AG10803 (cell line): ENCODE data around the gene GRID2.

Experiments
- DNase-seq: peaks from one replicate; pipeline ENCODE4 v3.0.0; 2010; ENCODE audit warnings: low read depth
- H3K4me3 ChIP-seq: 2 replicates; pipeline ENCODE4 v1.5.1; 2011; ENCODE audit warnings: mild to moderate bottlenecking, low read length, control low read depth
- TF ChIP-seq, protein P1 (sequence below): conservative IDR thresholded peaks from 2 replicates; pipeline ENCODE4 v1.5.1; 2011; ENCODE audit warnings: mild to moderate bottlenecking, low read length, control low read depth, inconsistent platforms

GRID2 gene

DNA sequence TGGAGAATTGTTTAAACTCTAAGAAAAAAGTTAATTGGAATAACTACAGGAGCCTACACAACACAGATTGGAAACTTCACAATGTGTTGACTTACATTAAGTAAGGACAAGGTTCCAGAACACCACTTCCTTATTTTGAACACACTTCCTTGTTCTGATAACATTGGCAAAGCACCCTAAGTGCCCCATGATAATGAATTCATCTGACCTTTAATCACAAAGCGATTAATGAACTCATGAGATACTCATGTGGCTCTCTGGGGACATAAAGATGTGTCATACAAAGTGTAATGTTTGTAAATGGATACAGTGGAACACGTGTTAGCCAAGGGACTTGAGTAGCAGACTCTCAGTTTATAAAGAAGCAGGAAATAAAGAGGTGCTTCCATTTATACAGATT is 1455.7 kb downstream of the GRID2 start:
- no peak overlapping the region for H3K4me3 ChIP-seq
- DNase-seq: no peak
- TF ChIP-seq, protein P1, sequence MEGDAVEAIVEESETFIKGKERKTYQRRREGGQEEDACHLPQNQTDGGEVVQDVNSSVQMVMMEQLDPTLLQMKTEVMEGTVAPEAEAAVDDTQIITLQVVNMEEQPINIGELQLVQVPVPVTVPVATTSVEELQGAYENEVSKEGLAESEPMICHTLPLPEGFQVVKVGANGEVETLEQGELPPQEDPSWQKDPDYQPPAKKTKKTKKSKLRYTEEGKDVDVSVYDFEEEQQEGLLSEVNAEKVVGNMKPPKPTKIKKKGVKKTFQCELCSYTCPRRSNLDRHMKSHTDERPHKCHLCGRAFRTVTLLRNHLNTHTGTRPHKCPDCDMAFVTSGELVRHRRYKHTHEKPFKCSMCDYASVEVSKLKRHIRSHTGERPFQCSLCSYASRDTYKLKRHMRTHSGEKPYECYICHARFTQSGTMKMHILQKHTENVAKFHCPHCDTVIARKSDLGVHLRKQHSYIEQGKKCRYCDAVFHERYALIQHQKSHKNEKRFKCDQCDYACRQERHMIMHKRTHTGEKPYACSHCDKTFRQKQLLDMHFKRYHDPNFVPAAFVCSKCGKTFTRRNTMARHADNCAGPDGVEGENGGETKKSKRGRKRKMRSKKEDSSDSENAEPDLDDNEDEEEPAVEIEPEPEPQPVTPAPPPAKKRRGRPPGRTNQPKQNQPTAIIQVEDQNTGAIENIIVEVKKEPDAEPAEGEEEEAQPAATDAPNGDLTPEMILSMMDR: no peak

- TF ChIP-seq, protein P1: no peak
- no peak for DNase-seq
- H3K4me3 ChIP-seq: no peak overlapping the region
Measured at GRCh38 chr4:93760284-93760683, 1456.5 kb downstream of the GRID2 start.

DNA sequence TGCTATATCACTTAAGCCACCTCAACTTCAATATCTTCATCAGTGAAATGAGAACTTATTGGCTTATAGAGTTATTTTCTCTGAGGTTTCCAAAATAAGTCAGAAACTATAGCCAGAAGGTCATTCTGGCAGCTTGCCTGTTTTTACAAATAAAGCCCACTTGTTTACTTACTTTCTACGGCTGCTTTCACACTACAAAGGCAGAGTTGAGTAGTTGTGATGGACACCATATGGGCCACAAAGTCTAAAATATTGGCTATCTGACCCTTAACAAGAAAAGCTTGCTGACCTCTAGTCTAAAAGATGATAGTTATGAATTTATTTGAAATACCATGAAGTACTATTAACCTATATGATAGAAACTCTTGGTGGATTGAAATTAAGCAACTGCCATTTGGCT is 1457.5 kb downstream of the GRID2 start:
- TF ChIP-seq, protein P1: no peak
- H3K4me3 ChIP-seq: no peak overlapping the region
- DNase-seq: no peak

GRCh38 chr4:93764639-93765246 is 1461.0 kb downstream of the GRID2 start:
- H3K4me3 ChIP-seq: no peak overlapping the region
- TF ChIP-seq, protein P1: peak; percentile 77
- peak; percentile 26 for DNase-seq

- no peak overlapping the region for H3K4me3 ChIP-seq
- no peak for DNase-seq
- TF ChIP-seq, protein P1: no peak
Measured at GRCh38 chr4:93767917-93768316, 1464.2 kb downstream of the GRID2 start.

DNA sequence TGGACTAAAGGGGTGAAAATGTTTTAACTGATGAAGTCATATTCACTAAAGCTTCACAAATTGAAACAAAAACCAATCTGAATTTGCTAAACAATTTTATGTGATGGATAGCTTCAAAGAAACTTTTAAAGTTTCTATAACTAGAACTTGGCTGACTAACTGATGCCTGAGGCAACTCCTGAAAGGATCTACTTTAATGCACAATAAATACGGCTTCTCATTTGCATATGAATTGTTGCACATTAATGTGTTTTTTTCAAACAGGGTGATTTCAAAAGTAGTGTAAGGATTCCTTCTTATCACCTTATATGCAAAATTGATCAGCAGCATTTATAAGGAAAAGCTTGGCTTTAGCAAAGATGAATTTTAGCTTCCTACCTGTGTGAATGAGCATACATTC is 1466.4 kb downstream of the GRID2 start:
- TF ChIP-seq, protein P1: no peak
- DNase-seq: no peak
- H3K4me3 ChIP-seq: no peak overlapping the region

- H3K4me3 ChIP-seq: no peak overlapping the region
- TF ChIP-seq, protein P1: no peak
Measured at GRCh38 chr4:93771640-93772411, 1468.1 kb downstream of the GRID2 start.

More at GRCh38 chr4:93771640-93772411, 1468.1 kb downstream of the GRID2 start:
- no peak for DNase-seq
